DLD1 (cell line): ENCODE results near the gene AMFR.

Source experiments
- in situ Hi-C: cut with HindIII; loops from 2 replicates; pipeline ENCODE4 v1.10.0; 2017; ENCODE audit warnings: low sequenced_read_pairs

Gene AMFR

GRCh38 chr16:56425439-56425832 lies at the start of gene AMFR:
TSS of gene AMFR (minus strand) at chr16:56425545. CDS start at chr16:56425327, 218 bp downstream.
- in situ Hi-C loops = no loop called here

GRCh38 chr16:56470666-56471065 lies 45.3 kb upstream of the AMFR start:
- in situ Hi-C loops = no loop called here

- in situ Hi-C loops = no loop called here
These were observed 44.9 kb upstream of the AMFR start for GRCh38 chr16:56470232-56470631.

GRCh38 chr16:56469748-56470147 lies 44.4 kb upstream of the AMFR start:
- in situ Hi-C loops = no loop called here

GRCh38 chr16:56468800-56469199 lies 43.5 kb upstream of the AMFR start:
- in situ Hi-C loops = no loop called here

- in situ Hi-C loops = no loop called here
These were observed 41.0 kb upstream of the AMFR start for GRCh38 chr16:56466344-56466743.

GRCh38 chr16:56463153-56463552 lies 37.8 kb upstream of the AMFR start:
- in situ Hi-C loops = no loop called here

- in situ Hi-C loops = no loop called here
These were observed 36.9 kb upstream of the AMFR start for GRCh38 chr16:56462064-56462796.

- in situ Hi-C loops = no loop called here
These were observed 34.8 kb upstream of the AMFR start for GRCh38 chr16:56460101-56460500.

- in situ Hi-C loops = no loop called here
These were observed 32.7 kb upstream of the AMFR start for GRCh38 chr16:56457927-56458470.

- in situ Hi-C loops = no loop called here
These were observed 26.7 kb upstream of the AMFR start for GRCh38 chr16:56451753-56452689.

GRCh38 chr16:56450986-56451752 lies 25.8 kb upstream of the AMFR start, which contains the start of the genes NUDT21 and OGFOD1:
TSS of gene NUDT21 (minus strand) at chr16:56451332. CDS start at chr16:56451202, 130 bp downstream.
TSS of gene OGFOD1 (plus strand) at chr16:56451554. CDS start at chr16:56451613, 59 bp downstream.
- in situ Hi-C loops = no loop called here

- in situ Hi-C loops = no loop called here
These were observed 25.1 kb upstream of the AMFR start for GRCh38 chr16:56450275-56450985.

- in situ Hi-C loops = no loop called here
These were observed 22.7 kb upstream of the AMFR start for GRCh38 chr16:56448005-56448404.

GRCh38 chr16:56447286-56447685 lies 21.9 kb upstream of the AMFR start:
- in situ Hi-C loops = no loop called here

- in situ Hi-C loops = no loop called here
These were observed 12.7 kb upstream of the AMFR start for GRCh38 chr16:56438038-56438437.

GRCh38 chr16:56436258-56436657 lies 10.9 kb upstream of the AMFR start:
- in situ Hi-C loops = no loop called here

- in situ Hi-C loops = no loop called here
These were observed 2.7 kb upstream of the AMFR start for GRCh38 chr16:56428091-56428490.

GRCh38 chr16:56426585-56426984 lies 1.2 kb upstream of the AMFR start:
- in situ Hi-C loops = no loop called here

GRCh38 chr16:56424791-56425438 lies 430 bp downstream of the AMFR start:
- in situ Hi-C loops = no loop called here
